IPS-NIHi11 (cell line): ENCODE data around the gene SV2B.

ENCODE experiments used
- DNase-seq: peaks from one replicate; pipeline ENCODE4 v3.0.0; 2012; ENCODE audit warnings: mixed read lengths, low spot score

SV2B gene

DNA sequence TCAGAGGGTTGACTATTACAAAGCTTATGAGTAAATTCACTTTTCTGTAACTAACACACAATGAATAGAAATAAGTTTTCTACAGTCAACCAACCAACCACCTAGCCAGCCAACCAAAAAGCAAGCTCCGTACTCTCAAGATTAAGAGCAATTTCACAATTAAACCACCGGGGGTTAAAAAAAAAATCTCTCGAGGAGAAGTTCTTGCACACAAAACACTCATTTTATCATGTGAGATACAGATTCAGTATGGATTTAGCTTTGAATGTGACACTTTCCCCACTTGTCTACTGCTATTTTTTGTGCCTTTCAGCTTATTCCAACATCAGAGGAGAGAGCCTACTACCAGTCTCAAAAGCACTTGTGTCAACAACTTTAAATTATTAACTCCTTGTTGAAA is 135.3 kb downstream of the SV2B start:
- DNase-seq: no peak

DNA sequence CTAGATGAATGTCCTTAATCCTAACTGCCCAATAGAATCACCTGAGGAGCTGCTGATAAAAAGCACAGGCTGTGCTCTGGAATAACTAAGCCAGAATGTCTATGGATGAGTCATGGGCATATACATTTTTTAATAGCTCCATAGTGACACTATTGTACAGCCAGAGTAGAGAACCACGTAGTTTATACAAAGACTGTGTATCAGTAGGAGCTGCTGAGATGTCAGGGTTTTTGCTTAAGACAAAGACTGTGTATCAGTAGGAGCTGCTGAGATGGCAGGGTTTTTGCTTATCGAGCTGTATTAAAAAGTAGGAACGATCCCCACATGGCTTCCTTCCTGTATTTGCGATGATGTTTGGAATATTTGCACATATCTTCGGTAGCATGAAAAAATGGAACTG is 137.4 kb downstream of the SV2B start:
- DNase-seq: no peak

DNA sequence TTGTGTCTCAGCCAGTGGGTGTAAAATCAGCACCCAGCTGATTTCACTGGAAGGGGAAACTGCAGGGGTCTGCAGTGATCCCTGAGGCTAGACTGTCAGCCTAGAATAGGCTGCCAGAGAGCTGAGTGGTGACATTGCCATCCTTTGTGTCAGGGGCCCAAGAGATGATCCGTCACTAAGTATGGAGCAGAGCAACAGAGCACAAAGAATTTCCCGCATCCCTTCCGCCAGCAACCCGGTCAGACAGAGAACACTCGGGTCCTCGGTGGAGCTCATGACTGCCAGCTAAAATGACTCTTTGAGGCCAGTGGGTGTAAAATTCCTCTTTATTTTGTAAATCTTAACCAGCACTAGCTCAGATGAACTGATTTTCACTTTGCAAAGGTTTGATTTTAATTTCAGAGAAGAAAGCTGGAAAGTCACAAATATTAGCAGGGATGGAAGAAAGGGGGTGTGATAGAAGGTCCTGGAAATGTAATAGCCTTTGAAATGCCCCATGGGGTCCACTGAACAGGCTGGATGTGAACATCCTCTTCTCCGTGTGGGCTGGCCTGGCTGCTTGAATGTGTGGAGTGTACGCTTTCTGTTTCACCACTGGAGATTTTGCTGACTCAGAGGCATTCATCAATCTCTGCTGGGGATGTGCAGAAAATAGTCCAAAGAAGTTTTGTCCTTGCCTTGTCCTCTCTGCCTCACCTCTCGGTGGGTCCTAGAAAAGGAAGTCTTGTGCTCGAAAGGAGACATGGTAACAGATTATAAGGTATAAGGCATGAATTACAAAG is 138.8 kb downstream of the SV2B start:
- no peak for DNase-seq

DNA sequence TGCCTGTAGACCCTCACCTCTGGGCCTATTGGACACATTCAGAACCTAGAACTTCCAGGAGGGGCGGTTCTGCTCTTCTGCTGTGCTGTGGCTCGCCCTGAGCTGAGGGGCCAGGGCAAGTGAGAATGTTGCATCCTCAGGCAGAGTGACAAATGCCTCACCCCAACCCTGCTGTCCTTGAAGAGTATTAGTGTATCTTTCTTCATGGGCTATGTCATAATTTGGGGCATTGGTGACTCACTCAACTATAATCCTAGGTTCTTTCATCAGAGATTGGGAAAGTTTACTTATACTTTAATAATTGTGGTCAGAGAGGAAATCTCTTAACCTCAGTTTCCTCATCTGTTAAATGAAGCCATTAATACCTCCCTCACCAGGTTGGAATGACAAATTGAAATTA is 143.8 kb downstream of the SV2B start:
- no peak for DNase-seq

DNA sequence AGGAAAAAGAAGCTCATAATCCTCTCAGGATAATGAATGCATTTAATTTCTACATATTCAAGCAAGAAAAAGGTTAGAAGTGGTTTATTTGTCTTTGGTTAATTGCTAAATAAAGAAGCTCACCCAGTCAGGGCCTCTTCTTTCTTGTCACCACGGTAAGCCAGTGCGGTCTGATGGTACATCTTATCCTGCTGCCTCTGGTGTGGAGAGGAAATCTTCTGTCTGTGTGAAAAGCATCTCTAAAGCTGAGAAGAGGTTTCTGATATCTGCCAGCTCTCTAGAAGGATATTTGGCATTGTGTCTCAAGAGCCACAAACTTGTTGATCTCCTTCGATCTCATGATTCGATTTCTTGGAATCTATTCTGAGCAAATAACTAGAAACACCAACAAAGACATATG is 144.9 kb downstream of the SV2B start:
- DNase-seq: no peak

DNA sequence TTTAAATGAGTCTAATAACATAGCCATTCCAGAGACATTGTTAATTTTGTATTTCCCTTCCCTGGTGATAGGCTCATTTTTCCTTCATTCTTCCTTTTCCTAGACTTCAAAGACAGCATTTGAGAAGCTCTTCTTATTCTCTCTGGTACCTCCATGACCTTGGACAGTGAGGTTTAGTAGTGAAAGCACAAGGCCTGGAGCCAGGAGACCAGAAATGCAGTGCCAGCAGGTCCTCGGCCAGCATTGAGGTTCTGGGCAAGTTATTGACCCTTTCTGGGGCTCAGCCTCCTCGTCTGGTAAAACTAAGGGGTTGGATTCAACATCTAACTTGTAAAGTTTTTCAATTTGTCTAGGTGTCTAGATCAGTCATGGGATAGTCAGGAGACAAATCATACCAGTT is 146.9 kb downstream of the SV2B start:
- DNase-seq: no peak

DNA sequence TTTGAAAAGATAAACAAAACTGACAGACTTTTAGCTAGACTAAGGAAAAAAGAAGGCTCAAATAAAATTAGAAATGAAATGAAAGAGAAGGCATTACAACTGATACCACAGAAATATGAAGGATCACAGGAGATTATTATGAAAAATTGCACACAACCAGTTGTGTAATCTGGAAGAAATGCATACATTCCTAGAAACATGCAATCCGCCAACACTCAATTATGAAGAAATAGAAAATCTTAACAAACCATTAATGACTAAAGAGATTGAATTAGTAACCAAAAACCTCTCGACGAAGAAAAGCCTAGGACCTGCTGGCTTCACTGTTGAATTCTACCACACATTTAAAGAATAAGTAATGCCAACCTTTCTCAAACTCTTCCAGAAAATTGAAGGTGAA is 149.5 kb downstream of the SV2B start:
- no peak for DNase-seq

DNA sequence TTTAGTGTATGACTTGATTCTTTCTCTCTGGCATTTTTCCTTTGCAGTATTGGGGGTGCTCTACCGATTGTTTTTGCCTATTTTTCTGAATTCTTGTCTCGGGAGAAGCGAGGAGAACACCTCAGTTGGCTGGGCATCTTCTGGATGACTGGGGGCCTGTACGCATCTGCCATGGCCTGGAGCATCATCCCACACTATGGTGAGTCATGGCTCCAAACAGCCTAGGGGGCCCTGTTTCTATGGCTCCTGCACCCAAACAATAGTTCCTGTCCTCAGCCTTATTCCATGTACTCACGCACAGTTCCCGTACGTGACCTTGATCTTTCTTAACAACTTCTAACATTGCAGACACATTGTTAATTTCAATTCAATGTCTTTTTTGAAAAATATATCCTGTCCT is 152.3 kb downstream of the SV2B start:
- no peak for DNase-seq

DNA sequence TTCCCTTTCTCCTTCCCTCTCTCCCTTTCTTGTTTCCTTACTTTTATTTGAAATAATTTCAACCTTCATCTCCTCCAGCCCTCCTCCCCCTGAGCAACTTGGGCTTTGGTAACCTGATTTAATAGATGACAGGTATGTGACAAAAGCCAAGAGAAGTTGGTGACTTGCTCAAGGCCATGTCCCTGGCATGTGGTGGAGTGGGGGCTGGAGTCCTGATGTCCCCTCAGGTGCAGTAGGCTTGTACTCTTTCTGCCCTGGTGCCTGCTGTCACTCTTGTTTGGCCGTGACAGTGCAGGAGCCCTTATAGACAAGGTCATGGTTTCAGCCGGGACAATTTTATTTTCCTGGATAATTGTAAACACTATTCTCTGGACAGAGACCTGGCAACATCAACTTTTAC is 152.7 kb downstream of the SV2B start:
- DNase-seq: no peak

DNA sequence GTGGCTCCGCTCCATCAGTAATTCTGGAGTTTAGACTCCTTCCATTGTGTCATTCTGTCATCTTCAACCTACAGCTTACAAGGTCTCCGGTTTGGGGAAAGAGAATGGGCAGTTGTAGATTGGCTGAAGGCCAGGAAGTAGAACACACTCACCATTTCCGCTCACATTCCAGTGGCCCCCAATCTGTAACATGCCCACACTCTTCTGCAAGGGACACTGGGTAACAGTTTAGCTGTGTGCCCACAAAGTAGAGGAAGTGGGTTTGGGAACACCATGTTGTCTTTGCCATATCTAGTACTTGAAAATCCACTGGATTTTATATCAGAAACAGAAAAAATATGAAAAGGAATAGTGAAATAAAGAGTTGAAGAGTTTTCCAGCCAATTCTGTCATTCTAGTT is 153.5 kb downstream of the SV2B start:
- no peak for DNase-seq

DNA sequence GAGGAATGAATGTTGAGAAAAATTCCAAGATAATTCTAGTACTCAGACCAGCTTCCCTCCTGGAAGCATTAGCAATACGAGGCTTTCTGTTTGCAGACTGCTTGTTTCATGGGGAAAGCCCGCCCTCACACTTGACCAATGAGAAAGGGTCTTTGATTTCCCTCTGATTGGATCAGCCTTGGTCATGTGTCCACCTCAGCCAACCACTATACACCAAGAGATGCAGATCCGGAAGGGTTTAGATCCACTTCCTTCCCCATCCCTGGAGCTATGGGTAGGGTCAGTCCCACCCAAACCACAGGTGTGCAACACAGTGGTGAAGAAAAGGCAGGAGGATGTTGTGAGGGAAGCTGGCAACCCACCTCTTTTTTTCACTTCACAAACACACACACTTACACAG is 154.7 kb downstream of the SV2B start:
- no peak for DNase-seq

DNA sequence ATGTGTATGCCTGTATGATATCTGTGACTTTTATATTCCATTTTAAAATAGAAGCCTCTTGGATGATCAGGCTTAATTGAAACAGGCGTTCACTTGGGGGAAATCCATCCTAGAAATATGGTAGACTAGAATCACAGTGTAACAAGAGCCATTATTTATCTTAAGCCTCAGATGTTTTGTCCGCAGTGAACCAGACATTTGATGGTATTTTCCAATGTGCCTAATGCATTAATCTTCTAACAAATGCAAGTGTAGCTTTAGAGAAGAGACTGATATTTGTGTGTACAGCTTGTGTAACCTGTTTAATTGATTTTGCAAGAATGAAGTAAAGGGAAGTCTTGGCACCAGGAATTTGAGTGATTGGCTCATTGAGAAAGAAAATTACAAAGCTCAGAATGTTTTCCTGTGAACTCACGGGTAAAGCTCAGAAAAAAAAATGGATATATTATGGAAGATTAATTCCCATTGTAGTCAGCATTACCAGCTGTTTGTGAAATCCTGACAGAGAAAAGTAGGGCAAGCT is 155.7 kb downstream of the SV2B start:
- DNase-seq: no peak

DNA sequence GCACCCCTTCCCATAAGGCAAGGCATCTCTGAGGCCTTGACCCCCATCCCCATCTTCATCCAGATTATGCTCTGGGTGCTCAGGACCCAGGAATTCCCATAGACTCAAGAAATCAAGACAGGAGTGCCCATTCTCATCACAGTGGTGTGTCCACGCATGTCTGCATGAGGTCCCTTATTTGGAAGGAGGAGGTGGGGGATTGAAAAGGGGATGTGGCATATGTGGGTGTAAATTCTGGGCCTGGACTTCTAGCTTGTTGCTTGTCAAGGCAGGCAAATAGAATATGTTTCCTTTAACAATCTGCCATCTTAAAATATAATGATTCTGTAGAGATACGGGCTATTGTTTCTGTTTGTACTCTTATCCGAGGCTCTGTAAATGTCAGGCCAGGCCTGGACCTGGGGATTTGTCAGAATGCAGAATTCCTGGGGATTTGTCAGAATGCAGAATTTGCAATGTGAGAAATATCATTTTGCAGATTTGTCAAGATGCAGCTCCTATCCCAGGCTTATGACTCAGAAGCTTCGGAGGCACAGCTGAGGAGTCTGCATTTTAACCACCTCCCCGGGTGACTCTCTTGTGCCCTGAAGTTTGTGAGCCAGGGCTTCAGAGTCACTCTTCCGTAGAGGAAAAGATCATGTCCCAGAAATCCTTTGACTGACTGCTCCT is 157.8 kb downstream of the SV2B start:
- DNase-seq: no peak

DNA sequence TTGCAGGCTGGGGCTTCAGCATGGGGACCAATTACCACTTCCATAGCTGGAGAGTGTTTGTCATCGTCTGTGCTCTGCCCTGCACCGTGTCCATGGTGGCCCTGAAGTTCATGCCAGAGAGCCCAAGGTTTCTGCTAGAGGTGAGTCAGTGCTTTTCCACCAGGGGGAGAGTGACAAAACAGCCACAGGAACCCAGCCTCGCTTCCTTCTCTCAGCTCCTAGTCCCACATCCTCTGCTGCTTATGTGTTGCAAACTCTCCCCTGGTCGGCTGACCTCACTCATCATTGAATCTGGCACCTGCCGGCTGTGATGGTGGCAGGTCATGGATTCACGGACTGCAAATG is 158.3 kb downstream of the SV2B start:
- peak; percentile 46 for DNase-seq

DNA sequence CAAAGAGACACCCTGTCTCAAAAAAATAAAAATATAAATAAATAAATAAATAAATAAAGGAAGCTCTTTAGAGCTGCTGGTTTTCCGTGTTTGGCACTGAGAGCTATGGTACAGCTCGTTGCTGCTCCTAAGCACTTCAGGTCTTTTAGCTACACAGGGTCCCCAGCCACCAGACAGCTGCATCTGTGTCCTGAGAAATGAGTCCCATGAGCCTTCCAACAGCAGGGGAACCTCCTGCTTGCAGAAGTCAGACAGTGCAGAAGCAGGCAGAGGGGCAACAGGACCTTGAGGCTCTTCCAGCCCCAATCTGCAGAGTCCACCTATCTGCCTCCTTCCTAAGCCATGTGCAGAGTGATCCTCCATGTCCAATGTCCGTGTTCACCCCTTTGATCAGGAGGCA is 159.0 kb downstream of the SV2B start:
- DNase-seq: no peak

DNA sequence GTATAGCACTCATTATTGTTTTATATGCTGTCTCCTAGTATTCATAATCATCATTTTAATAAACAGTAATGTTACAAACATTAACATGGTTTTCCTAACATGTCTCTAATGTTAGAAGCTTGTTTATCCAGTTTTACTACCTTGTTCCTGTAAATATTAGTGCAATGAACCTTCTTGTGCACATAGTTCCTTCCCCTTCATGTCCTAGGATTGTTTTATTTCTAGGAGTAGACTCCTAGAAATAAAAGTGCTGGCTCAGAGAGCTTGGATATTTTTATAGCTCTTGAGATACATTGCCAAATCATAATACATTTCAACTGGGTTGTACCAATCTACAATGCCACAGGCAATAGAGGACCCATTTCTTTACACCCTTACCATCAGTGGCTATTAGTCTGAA is 161.3 kb downstream of the SV2B start:
- no peak for DNase-seq

DNA sequence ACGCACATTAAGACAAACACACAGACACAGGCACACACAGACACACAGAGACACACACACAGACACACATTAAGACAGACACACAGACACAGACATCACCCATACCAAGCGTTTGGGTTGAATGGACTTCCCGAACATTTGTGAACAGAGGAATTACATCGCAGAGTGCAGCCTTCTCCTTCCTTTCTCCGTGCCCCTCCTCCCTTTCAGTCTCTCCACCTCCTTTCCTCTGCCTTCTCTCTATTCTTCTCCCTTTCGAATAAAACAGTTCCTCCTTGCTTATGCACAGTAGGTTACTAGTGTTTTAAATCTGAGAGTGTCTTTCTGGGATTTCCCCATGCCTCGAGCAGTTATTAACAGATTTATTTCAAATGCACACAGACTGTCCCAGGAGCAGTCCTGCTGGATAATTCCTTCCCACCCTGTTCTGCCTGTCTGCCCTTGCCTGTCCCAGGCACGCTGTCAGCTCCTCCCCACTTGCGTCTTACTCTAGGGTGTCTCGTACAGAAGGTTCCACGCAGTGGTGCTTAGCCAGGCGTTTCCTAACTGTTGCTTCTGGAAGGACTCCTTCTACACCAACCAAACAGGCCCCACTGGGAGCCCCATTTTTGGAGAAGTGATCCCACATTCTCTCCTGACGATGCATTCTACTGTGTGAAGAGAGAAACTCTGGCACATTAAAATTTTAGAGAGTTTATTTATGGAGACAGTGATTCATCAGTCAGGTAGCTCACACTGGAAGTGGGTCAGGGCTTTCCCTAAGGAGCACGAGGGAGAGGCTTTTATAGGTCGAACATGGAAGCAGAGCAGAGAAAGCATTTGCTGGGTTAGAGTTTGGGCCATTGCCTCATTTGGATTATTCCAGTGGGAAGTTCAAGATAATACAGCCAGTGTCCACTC is 163.8 kb downstream of the SV2B start:
- no peak for DNase-seq

DNA sequence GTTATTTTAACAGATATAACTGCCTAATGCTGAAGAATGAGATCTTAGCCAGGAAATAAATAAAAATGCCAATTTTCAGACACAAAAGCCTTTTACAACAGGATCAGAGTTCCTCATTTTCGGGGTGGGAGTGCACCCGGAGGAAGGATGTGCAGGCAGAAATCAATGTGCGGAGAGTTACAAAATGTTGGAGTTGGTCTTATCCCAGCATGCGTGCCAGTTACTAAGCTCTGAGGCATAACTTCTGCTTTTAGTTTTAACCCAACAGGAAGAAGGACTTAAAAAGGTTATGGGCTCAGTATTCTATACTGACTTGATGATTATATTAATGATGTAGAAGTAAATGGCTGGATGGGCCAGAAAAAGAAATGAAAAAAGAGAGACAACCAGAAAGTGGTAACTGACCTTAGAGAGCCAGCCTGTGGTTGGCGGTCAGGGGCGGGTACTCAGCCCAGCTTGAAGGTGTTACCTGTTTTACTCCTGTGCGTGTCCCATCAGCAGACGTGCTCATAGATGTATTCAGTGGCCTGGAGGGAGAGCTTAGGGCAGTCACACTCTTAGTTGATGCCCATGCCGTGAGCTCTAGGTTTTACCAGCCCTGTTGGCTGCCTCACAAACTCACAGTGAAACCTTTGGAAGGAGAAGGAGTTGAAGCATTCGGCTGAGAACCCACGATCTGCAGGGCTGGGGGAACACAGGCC is 164.7 kb downstream of the SV2B start:
- no peak for DNase-seq

DNA sequence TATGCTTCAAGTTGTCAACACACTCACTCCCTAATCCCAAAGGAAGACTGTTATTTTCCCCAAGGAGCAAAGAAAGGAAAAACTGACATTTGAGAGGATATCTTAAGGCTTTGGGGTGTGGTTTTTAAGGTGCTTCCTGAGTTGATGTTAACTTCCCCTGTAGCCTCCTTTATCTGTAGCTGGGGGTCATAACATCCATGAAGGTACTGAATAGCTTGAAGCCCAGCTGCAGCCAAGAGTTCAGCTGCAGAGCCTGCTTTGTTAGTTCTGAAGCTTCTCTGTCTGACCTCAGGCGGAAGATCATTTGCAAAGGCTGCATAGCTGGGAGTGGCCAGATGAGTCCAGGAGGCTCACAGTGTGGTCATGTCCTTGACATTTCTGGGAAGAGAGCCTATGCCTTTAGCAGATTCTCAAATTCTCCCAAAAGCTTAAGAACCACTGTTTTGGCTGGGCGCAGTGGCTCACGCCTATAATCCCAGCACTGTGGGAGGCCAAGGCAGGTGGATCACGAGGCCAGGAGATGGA is 165.4 kb downstream of the SV2B start:
- no peak for DNase-seq

DNA sequence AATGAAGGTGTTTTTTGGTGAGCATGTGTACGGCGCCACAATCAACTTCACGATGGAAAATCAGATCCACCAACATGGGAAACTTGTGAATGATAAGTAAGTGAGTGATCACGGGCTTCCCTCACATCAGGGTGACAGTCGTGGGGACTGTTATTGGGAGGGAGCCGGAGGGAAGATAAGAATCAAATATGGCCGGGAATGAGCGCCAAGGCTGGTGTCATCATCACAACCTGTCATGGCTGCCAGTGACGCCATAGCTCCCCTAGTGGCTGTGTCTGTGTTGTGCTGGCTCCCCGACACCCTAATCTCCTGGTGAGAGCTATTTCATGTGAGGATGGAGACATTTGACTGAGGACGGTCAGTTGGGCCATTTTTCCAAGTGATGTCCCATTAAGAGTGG is 168.5 kb downstream of the SV2B start:
- DNase-seq: peak; percentile 48

DNA sequence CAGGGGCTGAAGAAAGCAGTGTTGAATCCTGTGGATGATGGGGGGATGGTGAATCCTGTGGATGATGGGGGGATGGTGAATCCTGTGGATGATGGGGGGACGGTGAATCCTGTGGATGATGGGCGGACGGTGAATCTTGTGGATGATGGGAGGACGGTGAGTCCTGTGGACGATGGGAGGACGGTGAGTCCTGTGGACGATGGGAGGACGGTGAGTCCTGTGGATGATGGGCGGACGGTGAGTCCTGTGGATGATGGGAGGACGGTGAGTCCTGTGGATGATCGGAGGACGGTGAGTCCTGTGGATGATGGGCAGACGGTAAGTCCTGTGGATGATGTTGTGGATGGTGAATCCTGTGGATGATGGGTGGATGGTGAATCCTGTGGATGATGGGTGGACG is 170.7 kb downstream of the SV2B start:
- no peak for DNase-seq

DNA sequence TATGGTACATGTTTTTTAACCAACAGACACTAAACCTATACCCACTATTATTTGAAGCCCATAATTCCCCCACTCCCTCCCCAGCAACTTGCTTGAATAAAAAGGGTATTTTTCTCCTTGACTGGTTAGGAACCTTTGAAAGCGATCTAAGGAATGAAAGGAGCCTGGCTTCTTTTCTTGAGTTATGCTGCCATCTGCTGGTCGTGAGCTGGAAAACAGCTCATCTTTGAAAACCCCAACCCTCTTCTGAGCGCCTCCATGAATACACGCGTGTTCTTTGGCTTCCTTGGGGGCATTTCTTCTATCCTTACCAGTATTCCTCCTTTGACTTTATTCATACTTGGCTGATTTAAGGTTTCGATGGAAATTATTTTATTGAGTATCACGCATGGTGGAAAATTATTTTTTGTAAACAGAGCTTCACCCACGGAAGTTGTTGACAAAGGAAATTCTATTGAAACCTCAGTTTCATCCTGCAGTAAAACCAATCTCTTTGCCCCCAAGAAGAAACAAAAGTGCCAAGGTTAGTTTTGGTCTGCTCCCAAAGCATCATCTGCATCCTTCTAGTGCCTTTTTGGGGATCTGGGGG is 171.6 kb downstream of the SV2B start:
- peak; percentile 62 for DNase-seq
